ENCODE data around the gene RFX4. TPM values are rescaled to one million over a fixed set of nuclear protein-coding genes. Genes with fewer than 3 reads are reported as not detected.

RFX4 gene
- total RNA-seq, 2 donors from 2014 or later: 10.6 TPM; not detected in 1

DNA sequence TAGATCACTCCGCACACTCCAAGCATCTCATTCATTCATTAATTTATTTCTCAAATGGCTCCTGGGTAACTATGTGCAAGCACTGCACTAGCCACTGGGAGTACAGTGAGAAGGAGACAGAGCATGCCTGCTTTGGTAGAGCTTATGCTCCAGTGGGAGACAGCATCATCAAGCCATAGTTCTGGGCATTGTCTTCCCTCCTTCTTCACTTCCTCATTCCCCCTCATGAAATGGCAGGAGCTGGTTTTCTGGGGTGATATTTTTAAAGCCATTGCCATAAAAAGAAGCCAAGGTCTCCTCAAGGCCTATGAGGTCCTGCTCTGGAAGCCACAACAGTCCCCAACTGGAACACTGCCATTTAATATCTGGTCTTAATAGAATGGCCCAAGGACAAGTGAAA lies 171.5 kb downstream of the RFX4 start:
- WGBS: 88% methylated on average over 1 of the region's 1 CpG

DNA sequence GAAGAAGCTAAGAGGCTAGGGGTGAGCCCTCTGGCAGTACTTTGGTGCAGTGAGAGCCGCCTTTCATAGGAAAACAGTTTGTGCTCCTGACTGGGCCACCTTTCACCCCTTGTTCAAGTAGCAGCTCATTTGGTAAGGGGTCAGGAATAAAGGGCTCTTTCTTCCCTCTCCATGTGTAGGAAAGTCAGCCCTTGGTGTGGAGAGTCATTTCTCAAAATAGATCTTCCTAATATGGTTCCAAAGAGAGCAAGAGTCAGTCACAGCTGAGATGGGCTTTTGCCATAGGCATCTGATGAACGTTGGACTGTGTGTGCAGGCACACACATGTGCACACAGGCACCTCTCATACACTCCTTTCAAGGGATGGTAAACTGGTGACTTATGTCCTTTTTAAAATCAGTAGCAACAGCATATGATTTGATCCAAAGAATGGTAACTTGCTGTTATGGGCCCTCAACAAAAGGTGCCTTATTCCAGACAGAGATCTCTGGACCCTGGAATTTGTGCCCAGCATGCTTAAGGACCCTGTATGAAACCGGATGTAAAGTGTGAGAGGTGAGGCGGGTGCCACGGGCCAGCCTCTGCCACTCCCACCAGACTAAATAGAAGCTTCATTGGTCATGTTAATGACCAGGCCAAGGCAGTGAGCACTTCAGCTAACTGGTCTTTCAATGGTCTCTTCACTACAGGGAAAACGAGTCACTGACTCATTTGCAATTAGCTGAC lies 175.0 kb downstream of the RFX4 start:
- Histone ChIP-seq H3K4me3 (no peak overlapping the region), H3K4me1 (replicated peaks) (no peaks in the 10 kb centered on the region), H3K9me3 (no peaks in the 10 kb centered on the region), H3K36me3 (no peaks in the 10 kb centered on the region), H3K27me3 (replicated peaks; ENCODE audit: insufficient read depth) (no peaks in the 10 kb centered on the region), H3K27ac (no peak overlapping the region)
- TF ChIP-seq POLR2AphosphoS5 (IDR thresholded peaks at IDR 0.05) (no peak), POLR2A (IDR thresholded peaks at IDR 0.05) (no peak)
- TF ChIP-seq, protein P1, sequence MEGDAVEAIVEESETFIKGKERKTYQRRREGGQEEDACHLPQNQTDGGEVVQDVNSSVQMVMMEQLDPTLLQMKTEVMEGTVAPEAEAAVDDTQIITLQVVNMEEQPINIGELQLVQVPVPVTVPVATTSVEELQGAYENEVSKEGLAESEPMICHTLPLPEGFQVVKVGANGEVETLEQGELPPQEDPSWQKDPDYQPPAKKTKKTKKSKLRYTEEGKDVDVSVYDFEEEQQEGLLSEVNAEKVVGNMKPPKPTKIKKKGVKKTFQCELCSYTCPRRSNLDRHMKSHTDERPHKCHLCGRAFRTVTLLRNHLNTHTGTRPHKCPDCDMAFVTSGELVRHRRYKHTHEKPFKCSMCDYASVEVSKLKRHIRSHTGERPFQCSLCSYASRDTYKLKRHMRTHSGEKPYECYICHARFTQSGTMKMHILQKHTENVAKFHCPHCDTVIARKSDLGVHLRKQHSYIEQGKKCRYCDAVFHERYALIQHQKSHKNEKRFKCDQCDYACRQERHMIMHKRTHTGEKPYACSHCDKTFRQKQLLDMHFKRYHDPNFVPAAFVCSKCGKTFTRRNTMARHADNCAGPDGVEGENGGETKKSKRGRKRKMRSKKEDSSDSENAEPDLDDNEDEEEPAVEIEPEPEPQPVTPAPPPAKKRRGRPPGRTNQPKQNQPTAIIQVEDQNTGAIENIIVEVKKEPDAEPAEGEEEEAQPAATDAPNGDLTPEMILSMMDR (IDR thresholded peaks at IDR 0.05): no peak
- intact Hi-C loops (cut with DNase I): no loop called here
- 73% methylated on average over 6 of the region's 6 CpGs for WGBS
- DNase-seq (ENCODE audit: low spot score): no peak

More for the DNA sequence above, 171.5 kb downstream of the RFX4 start:
- DNase-seq (ENCODE audit: low spot score): no peak
- Histone ChIP-seq H3K4me3 (no peak overlapping the region), H3K4me1 (replicated peaks) (no peaks in the 10 kb centered on the region), H3K27me3 (replicated peaks; ENCODE audit: insufficient read depth) (no peaks in the 10 kb centered on the region), H3K27ac (no peak overlapping the region), H3K36me3 (no peaks in the 10 kb centered on the region), H3K9me3 (no peaks in the 10 kb centered on the region)
- intact Hi-C loops (cut with DNase I): no loop called here
- TF ChIP-seq, protein P1 (IDR thresholded peaks at IDR 0.05): no peak
- TF ChIP-seq POLR2AphosphoS5 (IDR thresholded peaks at IDR 0.05): no peak
- TF ChIP-seq POLR2A (IDR thresholded peaks at IDR 0.05): no peak

DNA sequence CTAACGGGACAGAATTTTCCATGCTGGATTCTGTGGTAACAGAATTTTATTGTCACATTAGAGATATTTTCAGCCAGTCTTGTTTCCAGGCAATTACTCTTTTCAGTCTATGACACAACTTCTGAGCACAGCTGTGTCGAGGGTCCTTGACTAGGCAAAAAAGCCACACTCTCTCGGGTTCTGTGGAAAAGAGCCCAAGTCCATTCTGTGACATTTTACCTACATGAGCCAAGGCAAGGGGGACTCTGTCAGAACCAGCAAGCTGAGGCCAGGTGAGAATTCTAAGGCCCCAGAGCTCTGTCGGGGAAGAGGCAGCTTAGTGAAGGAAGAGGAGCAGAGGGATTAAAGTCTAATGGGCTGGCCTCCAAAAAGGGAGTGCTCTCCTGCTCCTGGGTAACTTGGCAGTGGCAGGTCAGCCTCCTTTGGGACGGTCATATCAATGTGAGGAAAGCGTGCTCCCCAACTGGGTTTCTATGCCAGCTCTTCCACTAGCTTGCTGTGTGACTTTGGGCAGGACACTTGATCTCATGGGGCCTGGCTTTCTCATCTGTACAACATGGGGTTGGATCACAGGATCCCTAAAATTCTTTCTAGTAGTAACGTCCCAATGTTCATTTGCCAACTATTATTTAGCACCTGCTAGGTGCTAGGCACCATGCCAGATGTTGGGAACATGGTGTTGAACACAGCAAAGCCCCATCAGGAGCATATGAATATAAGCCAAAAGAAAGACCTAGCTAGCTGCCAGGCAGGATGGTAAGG lies 175.7 kb downstream of the RFX4 start:
- 84% methylated on average over 7 of the region's 7 CpGs for WGBS
- intact Hi-C loops (cut with DNase I): no loop called here
- Histone ChIP-seq H3K27ac (no peak overlapping the region), H3K36me3 (no peaks in the 10 kb centered on the region), H3K4me3 (no peak overlapping the region), H3K9me3 (no peaks in the 10 kb centered on the region), H3K27me3 (replicated peaks; ENCODE audit: insufficient read depth) (no peaks in the 10 kb centered on the region), H3K4me1 (replicated peaks) (no peaks in the 10 kb centered on the region)
- no peak for DNase-seq (ENCODE audit: low spot score)
- TF ChIP-seq POLR2AphosphoS5 (IDR thresholded peaks at IDR 0.05) (no peak), POLR2A (IDR thresholded peaks at IDR 0.05) (no peak)
- TF ChIP-seq, protein P1 (IDR thresholded peaks at IDR 0.05): no peak

DNA sequence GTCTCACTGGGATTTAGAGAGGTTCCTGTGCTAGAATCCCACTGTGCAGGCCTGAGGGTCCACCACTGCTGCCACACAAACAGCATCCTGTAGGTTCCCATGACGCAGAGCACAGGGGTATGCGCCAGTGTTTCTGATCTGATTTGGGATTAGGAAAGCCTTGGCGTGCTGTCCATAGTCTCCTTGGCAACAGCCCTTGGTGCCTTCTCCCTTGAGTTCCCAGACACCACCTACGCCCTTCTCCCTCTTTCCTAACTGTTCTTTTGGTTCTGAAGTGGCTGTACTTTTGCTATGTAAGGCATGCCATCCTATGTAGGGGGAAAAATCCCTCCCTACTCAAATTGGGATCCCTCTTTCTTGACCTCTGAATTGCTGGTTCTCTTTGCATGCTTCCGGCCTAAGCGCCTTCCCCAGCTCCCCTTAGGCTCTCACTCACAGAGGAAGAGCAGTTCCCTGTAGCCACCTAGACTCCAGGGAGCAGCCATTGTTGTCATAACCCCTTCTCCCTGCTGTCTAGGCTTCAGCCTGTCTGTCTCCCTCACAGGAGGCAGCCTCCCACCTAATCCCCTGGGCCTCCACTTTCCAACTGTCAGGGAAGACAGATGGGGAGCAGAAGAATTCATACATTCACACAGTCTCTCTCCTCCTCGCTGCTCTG lies 176.9 kb downstream of the RFX4 start:
- H3K4me1 ChIP-seq (replicated peaks): no peaks in the 10 kb centered on the region
- no peak for DNase-seq (ENCODE audit: low spot score)
- WGBS: 74% methylated on average over 7 of the region's 7 CpGs
- H3K4me3 ChIP-seq: no peak overlapping the region
- H3K36me3 ChIP-seq: no peaks in the 10 kb centered on the region
- no peak overlapping the region for H3K27ac ChIP-seq
- H3K9me3 ChIP-seq: no peaks in the 10 kb centered on the region
- intact Hi-C loops (cut with DNase I): no loop called here
- no peaks in the 10 kb centered on the region for H3K27me3 ChIP-seq (replicated peaks; ENCODE audit: insufficient read depth)
- TF ChIP-seq, protein P1 (IDR thresholded peaks at IDR 0.05): no peak
- no peak for TF ChIP-seq POLR2A (IDR thresholded peaks at IDR 0.05)
